Prostate gland (tissue), 2 donors: ENCODE data around the gene FAM83F.

Experiments used
- POLR2A ChIP-seq: fragments of 450-650 bp; IDR thresholded peaks from one replicate; pipeline ENCODE4 v1.6.1; 2016; ENCODE audit warnings: antibody characterized with exemption, mild to moderate bottlenecking
- TF ChIP-seq, protein P1 (sequence below), 4 experiments: fragments of 200-600 bp in 2 of 4; fragments of 450-650 bp in 2 of 4; sonication (generic) in 2 of 4; IDR thresholded peaks; 1 replicate in 3 of 4; 2 replicates in 1 of 4; pipeline ENCODE4 v1.5.1; 2016 to 2019; ENCODE audit warnings: antibody characterized with exemption in 4 of 4, mild to moderate bottlenecking in 2 of 4, moderate library complexity in 2 of 4

DNA sequence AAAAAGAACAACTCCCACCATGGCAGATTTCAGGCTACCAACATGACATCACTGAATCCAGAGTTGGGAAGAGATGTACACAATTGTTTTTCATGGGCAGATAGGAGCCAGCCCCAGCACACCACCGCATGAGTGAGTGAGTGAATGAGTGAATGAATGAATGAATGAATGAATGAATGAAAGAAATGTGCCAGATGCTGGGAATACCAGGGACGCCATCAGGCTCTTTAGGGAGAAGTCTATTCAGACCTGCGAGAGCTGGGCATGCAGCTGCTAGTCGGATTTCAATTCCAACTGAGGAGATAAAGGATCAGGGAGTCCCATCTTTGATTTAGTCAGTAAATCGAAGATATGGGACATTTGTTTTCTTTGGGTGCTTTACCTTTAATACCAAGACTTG lies 15.3 kb upstream of the FAM83F start:
- TF ChIP-seq, protein P1, sequence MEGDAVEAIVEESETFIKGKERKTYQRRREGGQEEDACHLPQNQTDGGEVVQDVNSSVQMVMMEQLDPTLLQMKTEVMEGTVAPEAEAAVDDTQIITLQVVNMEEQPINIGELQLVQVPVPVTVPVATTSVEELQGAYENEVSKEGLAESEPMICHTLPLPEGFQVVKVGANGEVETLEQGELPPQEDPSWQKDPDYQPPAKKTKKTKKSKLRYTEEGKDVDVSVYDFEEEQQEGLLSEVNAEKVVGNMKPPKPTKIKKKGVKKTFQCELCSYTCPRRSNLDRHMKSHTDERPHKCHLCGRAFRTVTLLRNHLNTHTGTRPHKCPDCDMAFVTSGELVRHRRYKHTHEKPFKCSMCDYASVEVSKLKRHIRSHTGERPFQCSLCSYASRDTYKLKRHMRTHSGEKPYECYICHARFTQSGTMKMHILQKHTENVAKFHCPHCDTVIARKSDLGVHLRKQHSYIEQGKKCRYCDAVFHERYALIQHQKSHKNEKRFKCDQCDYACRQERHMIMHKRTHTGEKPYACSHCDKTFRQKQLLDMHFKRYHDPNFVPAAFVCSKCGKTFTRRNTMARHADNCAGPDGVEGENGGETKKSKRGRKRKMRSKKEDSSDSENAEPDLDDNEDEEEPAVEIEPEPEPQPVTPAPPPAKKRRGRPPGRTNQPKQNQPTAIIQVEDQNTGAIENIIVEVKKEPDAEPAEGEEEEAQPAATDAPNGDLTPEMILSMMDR (IDR thresholded peaks at IDR 0.05), result no peak
- TF ChIP-seq POLR2A, result no peak
